HG03457 (cell line): ENCODE data around the gene TSPAN11.

Experiments used
- ATAC-seq: cut with Tn5 transposase; IDR thresholded peaks from one replicate; pipeline ENCODE4 v1.9.1; 2021; ENCODE audit warnings: moderate number of reproducible peaks; ENCODE audit not compliant: unreplicated experiment

TSPAN11 gene

GRCh38 chr12:30910038-30910350 lies 16.6 kb upstream of the TSPAN11 start:
- no peak for ATAC-seq

GRCh38 chr12:30911207-30911606 lies 15.3 kb upstream of the TSPAN11 start:
- no peak for ATAC-seq

- ATAC-seq = no peak
These were observed 13.2 kb upstream of the TSPAN11 start for GRCh38 chr12:30913323-30913722.

GRCh38 chr12:30914986-30915591 lies 11.5 kb upstream of the TSPAN11 start:
- no peak for ATAC-seq

GRCh38 chr12:30923057-30923456 lies 3.5 kb upstream of the TSPAN11 start:
- ATAC-seq = no peak

- ATAC-seq = no peak
These were observed 823 bp upstream of the TSPAN11 start for GRCh38 chr12:30925607-30926242.

GRCh38 chr12:30927222-30927611 lies 669 bp downstream of the TSPAN11 start:
- no peak for ATAC-seq

- no peak for ATAC-seq
These were observed 2.1 kb downstream of the TSPAN11 start for GRCh38 chr12:30928356-30929244.

GRCh38 chr12:30930238-30930637 lies 3.7 kb downstream of the TSPAN11 start:
- ATAC-seq = no peak

GRCh38 chr12:30930641-30931040 lies 4.1 kb downstream of the TSPAN11 start:
- no peak for ATAC-seq

- ATAC-seq = no peak
These were observed 6.3 kb downstream of the TSPAN11 start for GRCh38 chr12:30932881-30933280.

- no peak for ATAC-seq
These were observed 8.3 kb downstream of the TSPAN11 start for GRCh38 chr12:30934811-30935210.

- ATAC-seq = no peak
These were observed 9.5 kb downstream of the TSPAN11 start for GRCh38 chr12:30936036-30936435.

- ATAC-seq = no peak
These were observed 12.7 kb downstream of the TSPAN11 start for GRCh38 chr12:30939234-30939633.

GRCh38 chr12:30942486-30942885 lies 15.9 kb downstream of the TSPAN11 start:
- no peak for ATAC-seq

GRCh38 chr12:30942936-30943335 lies 16.4 kb downstream of the TSPAN11 start:
- ATAC-seq = no peak

- no peak for ATAC-seq
These were observed 19.1 kb downstream of the TSPAN11 start for GRCh38 chr12:30945443-30946164.

GRCh38 chr12:30952015-30952414 lies 25.5 kb downstream of the TSPAN11 start:
- no peak for ATAC-seq

- ATAC-seq = no peak
These were observed 26.7 kb downstream of the TSPAN11 start for GRCh38 chr12:30953257-30953656.

GRCh38 chr12:30953951-30954751 lies 27.6 kb downstream of the TSPAN11 start:
- ATAC-seq = no peak

- no peak for ATAC-seq
These were observed 28.7 kb downstream of the TSPAN11 start for GRCh38 chr12:30955214-30955613.
